ENCODE measurements around the gene ABHD17B.

GRCh38 chr9:71879644-71880174 lies 31.3 kb downstream of the ABHD17B start:
- TF ChIP-seq POLR2A (IDR thresholded peaks at IDR 0.05) (no peak), CTCF (IDR thresholded peaks at IDR 0.05) (no peak)
